Panc1 (cell line): Measurements from ENCODE around the gene RNU6-7. TPM values are rescaled to one million over a fixed set of nuclear protein-coding genes. Genes with fewer than 3 reads are reported as not detected.

Experiments used
- ATAC-seq: fragments of 200-7000 bp; cut with Tn5 transposase; 2 replicates; pipeline ENCODE4 v1.9.1; 2020; ENCODE audit warnings: mild to moderate bottlenecking, moderate library complexity
- BruUV-seq: library from RNA; stranded (reverse); fragments of 400-500 nt; replicated peaks from 2 replicates; lab custom pipeline; 2021; lab: Mats Ljungman, UMichigan
- CTCF ChIA-PET: fragments of 300-600 bp; sonication (Branson Sonifier 250); formaldehyde crosslinking; loops from one replicate; lab custom pipeline; 2022; ENCODE audit warnings: antibody characterized with exemption; lab: Charles Lee
- POLR2A ChIA-PET: fragments of 300-600 bp; sonication (Branson Sonifier 250); formaldehyde crosslinking; loops from one replicate; lab custom pipeline; 2022; ENCODE audit warnings: antibody characterized with exemption; lab: Charles Lee
- DNase-seq: peaks from one replicate; pipeline ENCODE4 v3.0.0-alpha.2; 2010; ENCODE audit warnings: low read depth, low spot score
- H3K27ac ChIP-seq: 2 replicates; pipeline ENCODE4 v1.5.1; 2011; ENCODE audit warnings: mild to moderate bottlenecking, low read length, inconsistent platforms
- H3K27me3 ChIP-seq: fragments of 200-500 bp; sonication (Bioruptor generic); 2 replicates; pipeline ENCODE4 v1.6.0; 2014; ENCODE audit warnings: low read length, inconsistent platforms; ENCODE audit not compliant: control insufficient read depth, insufficient read depth
- H3K36me3 ChIP-seq: fragments of 200-500 bp; sonication (Bioruptor generic); 2 replicates; pipeline ENCODE4 v1.5.1; 2014; ENCODE audit warnings: inconsistent platforms, mild to moderate bottlenecking, low read length, moderate library complexity; ENCODE audit not compliant: control insufficient read depth, insufficient read depth
- H3K4me1 ChIP-seq: 2 replicates; pipeline ENCODE4 v1.5.1; 2011; ENCODE audit warnings: inconsistent platforms, mild to moderate bottlenecking, low read length, moderate library complexity; ENCODE audit not compliant: control insufficient read depth, insufficient read depth
- H3K4me3 ChIP-seq, 2 experiments: 2 replicates each; pipeline ENCODE4 v1.5.1; 2011 to 2012; ENCODE audit warnings: low read depth in 2 of 2, low read length in 2 of 2, mild to moderate bottlenecking in 2 of 2, inconsistent platforms in 1 of 2, moderate library complexity in 1 of 2
- H3K9me3 ChIP-seq: fragments of 200-500 bp; sonication (Bioruptor generic); 2 replicates; pipeline ENCODE4 v1.5.1; 2014; ENCODE audit warnings: low read depth, mild to moderate bottlenecking, inconsistent platforms, low read length, moderate library complexity; ENCODE audit not compliant: control insufficient read depth, insufficient read depth
- POLR2AphosphoS5 ChIP-seq: IDR thresholded peaks from 2 replicates; pipeline ENCODE4 v1.6.1; 2012; ENCODE audit warnings: mild to moderate bottlenecking, low read depth, low read length, moderate library complexity
- SIN3A ChIP-seq: IDR thresholded peaks from 2 replicates; pipeline ENCODE4 v1.6.1; 2012; ENCODE audit warnings: low read depth, mild to moderate bottlenecking, low read length, moderate library complexity, borderline replicate concordance; ENCODE audit not compliant: insufficient read depth
- TCF7L2 ChIP-seq: IDR thresholded peaks from 2 replicates; pipeline ENCODE4 v1.6.1; 2011; ENCODE audit warnings: mild to moderate bottlenecking, low read depth, low read length, inconsistent platforms
- in situ Hi-C: cut with HindIII; loops from 2 replicates; pipeline ENCODE4 v1.10.0; 2016; ENCODE audit warnings: low sequenced_read_pairs, low pct_unique_long_range_greater_than_20kb
- intact Hi-C: fragments of 100-400 bp; cut with micrococcal nuclease; formaldehyde crosslinking; loops from one replicate; pipeline ENCODE4 v1.10.0; 2022; ENCODE audit not compliant: unreplicated experiment
- total RNA-seq: library from RNA; stranded (reverse); gene quantifications from one replicate; pipeline ENCODE4 v1.2.1, GENCODE V29; 2021; ENCODE audit not compliant: unreplicated experiment
- TF ChIP-seq, protein P1 (sequence below), 2 experiments: IDR thresholded peaks; 2 replicates each; pipeline ENCODE4 v1.6.1; 2011 to 2012; ENCODE audit warnings: low read depth in 2 of 2, control low read depth in 1 of 2, low read length in 1 of 2, mild to moderate bottlenecking in 1 of 2, moderate library complexity in 1 of 2; ENCODE audit not compliant: insufficient read depth in 1 of 2
- TF ChIP-seq, protein P2 (sequence below): fragments of 450-650 bp; IDR thresholded peaks from 2 replicates; pipeline ENCODE4 v1.5.1; 2017; ENCODE audit warnings: mild to moderate bottlenecking

Gene RNU6-7
- total RNA-seq, 1 experiment from 2014 or later = not detected

- H3K4me1 ChIP-seq = no peaks in the 10 kb centered on the region
- in situ Hi-C loops (no loop called here), intact Hi-C loops (loop anchor here (5.0 kb wide), 1 partner anchor 322 kb away; no protein-coding TSS in a partner anchor)
- ATAC-seq (no peak), DNase-seq (no peak)
- H3K9me3 ChIP-seq = no peaks in the 10 kb centered on the region
- ChIA-PET POLR2A (no interaction called here), CTCF (interaction anchor here (0.6 kb wide), 1 partner anchor 228 kb away, joined by 5 read pairs; no protein-coding TSS in a partner anchor)
- BruUV-seq = no TSS peak
- no peaks in the 10 kb centered on the region for H3K36me3 ChIP-seq
- TF ChIP-seq, protein P1, sequence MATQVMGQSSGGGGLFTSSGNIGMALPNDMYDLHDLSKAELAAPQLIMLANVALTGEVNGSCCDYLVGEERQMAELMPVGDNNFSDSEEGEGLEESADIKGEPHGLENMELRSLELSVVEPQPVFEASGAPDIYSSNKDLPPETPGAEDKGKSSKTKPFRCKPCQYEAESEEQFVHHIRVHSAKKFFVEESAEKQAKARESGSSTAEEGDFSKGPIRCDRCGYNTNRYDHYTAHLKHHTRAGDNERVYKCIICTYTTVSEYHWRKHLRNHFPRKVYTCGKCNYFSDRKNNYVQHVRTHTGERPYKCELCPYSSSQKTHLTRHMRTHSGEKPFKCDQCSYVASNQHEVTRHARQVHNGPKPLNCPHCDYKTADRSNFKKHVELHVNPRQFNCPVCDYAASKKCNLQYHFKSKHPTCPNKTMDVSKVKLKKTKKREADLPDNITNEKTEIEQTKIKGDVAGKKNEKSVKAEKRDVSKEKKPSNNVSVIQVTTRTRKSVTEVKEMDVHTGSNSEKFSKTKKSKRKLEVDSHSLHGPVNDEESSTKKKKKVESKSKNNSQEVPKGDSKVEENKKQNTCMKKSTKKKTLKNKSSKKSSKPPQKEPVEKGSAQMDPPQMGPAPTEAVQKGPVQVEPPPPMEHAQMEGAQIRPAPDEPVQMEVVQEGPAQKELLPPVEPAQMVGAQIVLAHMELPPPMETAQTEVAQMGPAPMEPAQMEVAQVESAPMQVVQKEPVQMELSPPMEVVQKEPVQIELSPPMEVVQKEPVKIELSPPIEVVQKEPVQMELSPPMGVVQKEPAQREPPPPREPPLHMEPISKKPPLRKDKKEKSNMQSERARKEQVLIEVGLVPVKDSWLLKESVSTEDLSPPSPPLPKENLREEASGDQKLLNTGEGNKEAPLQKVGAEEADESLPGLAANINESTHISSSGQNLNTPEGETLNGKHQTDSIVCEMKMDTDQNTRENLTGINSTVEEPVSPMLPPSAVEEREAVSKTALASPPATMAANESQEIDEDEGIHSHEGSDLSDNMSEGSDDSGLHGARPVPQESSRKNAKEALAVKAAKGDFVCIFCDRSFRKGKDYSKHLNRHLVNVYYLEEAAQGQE (IDR thresholded peaks at IDR 0.05; ENCODE audit: insufficient read depth in 1 of 2, low read depth in 2 of 2, low read length in 1 of 2) = no peak
- TF ChIP-seq TCF7L2 = no peak
- no peak overlapping the region for H3K4me3 ChIP-seq
- no peak overlapping the region for H3K27ac ChIP-seq
- no peaks in the 10 kb centered on the region for H3K27me3 ChIP-seq
These were observed 47.9 kb downstream of the RNU6-7 start for GRCh38 chr14:32249780-32250179.

GRCh38 chr14:32250681-32251080 lies 48.8 kb downstream of the RNU6-7 start:
- no peaks in the 10 kb centered on the region for H3K4me1 ChIP-seq
- in situ Hi-C loops (no loop called here), intact Hi-C loops (loop anchor here (5.0 kb wide), 1 partner anchor 323 kb away; no protein-coding TSS in a partner anchor)
- H3K9me3 ChIP-seq = no peaks in the 10 kb centered on the region
- no peaks in the 10 kb centered on the region for H3K36me3 ChIP-seq
- ATAC-seq (no peak), DNase-seq (no peak)
- no TSS peak for BruUV-seq
- CTCF ChIA-PET = interaction anchor here (0.6 kb wide), 1 partner anchor 61 kb away, joined by 3 read pairs; no protein-coding TSS in a partner anchor
- H3K27ac ChIP-seq = no peak overlapping the region
- H3K4me3 ChIP-seq = no peak overlapping the region
- H3K27me3 ChIP-seq = no peaks in the 10 kb centered on the region
- TF ChIP-seq TCF7L2 (no peak), SIN3A (no peak), POLR2AphosphoS5 (no peak)
- TF ChIP-seq, protein P2, sequence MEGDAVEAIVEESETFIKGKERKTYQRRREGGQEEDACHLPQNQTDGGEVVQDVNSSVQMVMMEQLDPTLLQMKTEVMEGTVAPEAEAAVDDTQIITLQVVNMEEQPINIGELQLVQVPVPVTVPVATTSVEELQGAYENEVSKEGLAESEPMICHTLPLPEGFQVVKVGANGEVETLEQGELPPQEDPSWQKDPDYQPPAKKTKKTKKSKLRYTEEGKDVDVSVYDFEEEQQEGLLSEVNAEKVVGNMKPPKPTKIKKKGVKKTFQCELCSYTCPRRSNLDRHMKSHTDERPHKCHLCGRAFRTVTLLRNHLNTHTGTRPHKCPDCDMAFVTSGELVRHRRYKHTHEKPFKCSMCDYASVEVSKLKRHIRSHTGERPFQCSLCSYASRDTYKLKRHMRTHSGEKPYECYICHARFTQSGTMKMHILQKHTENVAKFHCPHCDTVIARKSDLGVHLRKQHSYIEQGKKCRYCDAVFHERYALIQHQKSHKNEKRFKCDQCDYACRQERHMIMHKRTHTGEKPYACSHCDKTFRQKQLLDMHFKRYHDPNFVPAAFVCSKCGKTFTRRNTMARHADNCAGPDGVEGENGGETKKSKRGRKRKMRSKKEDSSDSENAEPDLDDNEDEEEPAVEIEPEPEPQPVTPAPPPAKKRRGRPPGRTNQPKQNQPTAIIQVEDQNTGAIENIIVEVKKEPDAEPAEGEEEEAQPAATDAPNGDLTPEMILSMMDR = no peak
- TF ChIP-seq, protein P1 (IDR thresholded peaks at IDR 0.05; ENCODE audit: insufficient read depth in 1 of 2, low read depth in 2 of 2, low read length in 1 of 2) = no peak
- POLR2A ChIA-PET = no interaction called here
